GM12864 (cell line): Measurements from ENCODE around the gene ASB8.
A peak's percentile ranks its signal among the peaks of the same experiment; 100 is the strongest.
"Not testable (repeated sequence)": the region's sequence is repeated elsewhere in the genome, so short reads cannot be mapped to it uniquely, and the experiment has no call there.

ENCODE experiments used
- DNase-seq: peaks from one replicate; pipeline ENCODE4 v3.0.0-alpha.2; 2011; ENCODE audit warnings: low read depth
- H3K4me3 ChIP-seq: 2 replicates; pipeline ENCODE4 v1.5.1; 2011; ENCODE audit warnings: mild to moderate bottlenecking, low read depth, low read length, control low read depth
- TF ChIP-seq, protein P1 (sequence below): IDR thresholded peaks from 2 replicates; pipeline ENCODE4 v1.5.1; 2011; ENCODE audit warnings: low read depth, mild to moderate bottlenecking, moderate library complexity, low read length, control low read depth, inconsistent platforms; ENCODE audit errors: missing control alignments

Gene ASB8

DNA sequence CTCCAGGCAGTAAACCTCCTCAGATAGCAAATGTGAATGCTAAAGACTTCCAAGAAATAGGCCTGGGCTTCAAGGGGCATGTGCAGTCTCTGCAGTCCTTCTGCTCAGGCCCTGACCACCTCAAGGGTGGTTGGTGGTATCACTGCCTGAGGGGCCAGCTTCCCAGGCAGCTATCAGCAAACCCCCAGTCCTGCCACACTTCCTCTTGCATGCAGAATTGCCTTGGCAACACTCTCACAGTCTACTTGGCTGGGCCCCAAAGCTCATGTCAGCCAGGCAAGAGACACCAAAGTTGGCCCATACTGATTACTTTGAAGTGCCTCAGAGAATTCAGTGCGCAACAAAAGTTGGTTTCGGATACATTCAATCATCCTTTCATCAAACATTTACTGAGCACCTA, 3.5 kb upstream of the ASB8 start:
- no peak for DNase-seq
- no peak overlapping the region for H3K4me3 ChIP-seq
- TF ChIP-seq, protein P1, sequence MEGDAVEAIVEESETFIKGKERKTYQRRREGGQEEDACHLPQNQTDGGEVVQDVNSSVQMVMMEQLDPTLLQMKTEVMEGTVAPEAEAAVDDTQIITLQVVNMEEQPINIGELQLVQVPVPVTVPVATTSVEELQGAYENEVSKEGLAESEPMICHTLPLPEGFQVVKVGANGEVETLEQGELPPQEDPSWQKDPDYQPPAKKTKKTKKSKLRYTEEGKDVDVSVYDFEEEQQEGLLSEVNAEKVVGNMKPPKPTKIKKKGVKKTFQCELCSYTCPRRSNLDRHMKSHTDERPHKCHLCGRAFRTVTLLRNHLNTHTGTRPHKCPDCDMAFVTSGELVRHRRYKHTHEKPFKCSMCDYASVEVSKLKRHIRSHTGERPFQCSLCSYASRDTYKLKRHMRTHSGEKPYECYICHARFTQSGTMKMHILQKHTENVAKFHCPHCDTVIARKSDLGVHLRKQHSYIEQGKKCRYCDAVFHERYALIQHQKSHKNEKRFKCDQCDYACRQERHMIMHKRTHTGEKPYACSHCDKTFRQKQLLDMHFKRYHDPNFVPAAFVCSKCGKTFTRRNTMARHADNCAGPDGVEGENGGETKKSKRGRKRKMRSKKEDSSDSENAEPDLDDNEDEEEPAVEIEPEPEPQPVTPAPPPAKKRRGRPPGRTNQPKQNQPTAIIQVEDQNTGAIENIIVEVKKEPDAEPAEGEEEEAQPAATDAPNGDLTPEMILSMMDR = no peak

DNA sequence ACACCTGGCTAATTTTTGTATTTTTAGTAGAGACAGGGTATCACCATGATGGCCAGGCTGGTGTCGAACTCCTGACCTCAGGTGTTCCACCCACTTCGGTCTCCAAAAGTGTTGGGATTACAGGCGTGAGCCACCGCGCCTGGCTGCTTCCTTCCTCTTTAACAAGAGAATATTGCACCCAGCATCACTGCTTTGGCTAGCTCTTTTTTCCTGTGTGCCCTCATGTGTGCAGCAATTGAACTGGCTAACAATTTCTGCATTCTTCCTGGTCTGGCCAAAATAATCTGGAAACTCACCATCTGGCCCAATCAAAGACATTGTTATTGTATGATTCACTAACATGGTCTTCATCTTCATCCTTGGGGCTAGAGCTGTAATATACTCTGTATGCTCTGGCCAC, 2.7 kb upstream of the ASB8 start:
- no peak for DNase-seq

DNA sequence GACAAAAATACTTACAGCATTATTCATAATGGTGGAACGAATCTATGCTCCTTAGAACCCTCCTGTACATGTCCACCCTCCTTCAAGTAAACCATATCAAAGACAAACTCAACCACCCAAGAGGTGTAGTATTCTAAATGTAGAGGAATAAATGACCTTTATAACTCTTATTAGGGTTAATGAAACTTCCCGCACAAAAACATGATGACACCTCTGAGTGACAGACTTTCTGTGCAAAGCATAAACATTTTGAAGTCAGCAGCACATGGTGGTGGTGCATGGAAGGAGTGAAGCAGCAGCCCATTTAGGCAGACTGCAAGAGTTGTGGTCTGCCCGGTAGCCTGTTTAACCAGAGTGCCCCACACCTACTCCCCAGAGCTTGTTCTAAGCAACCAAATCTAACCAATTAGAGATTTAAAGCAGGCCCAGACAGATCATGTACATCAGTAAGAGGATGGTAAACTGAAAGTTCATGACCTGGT, 615 bp upstream of the ASB8 start:
- no peak for DNase-seq
- TF ChIP-seq, protein P1 = no peak
- peak overlapping the region; percentile 95 for H3K4me3 ChIP-seq

More for the DNA sequence above, 2.7 kb upstream of the ASB8 start:
- TF ChIP-seq, protein P1 = no peak
- no peak overlapping the region for H3K4me3 ChIP-seq

DNA sequence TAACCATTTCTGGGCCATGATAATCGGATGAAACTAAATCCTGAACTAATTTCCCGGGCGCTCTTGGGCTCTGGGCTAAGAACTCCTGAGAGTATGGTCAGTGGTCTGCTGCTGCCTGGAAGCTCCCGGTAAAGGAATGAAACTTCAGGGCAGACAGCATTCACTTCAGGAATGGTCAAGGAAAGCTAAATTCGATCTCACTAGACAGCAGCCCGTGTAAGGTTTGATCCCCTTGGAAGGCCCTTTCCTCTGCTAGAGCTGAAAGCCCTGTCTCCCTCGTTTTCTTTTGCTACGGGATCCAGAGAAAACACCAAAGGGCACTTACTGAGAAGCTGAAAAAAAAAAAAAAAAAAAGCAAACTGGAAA, 680 bp downstream of the ASB8 start:
- DNase-seq = no peak
- TF ChIP-seq, protein P1 = no peak
- H3K4me3 ChIP-seq = peak overlapping the region; percentile 95

DNA sequence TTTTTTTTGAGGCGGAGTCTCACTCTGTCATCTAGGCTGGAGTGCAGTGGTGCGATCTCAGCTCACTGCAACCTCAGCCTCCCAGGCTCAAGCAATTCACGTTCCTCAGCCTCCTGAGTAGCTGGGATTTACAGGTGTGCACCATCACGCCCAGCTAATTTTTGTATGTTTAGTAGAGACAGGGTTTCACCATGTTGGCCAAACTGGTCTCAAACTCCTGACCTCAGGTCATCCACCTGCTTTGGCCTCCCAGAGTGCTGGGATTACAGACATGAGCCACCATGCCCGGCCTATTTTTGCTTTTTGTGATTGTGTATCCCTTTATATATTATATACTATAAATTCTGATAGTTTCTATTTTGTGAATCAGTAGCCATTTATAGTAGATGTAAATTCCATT, 1.5 kb downstream of the ASB8 start:
- not testable (repeated sequence) for H3K4me3 ChIP-seq, DNase-seq

DNA sequence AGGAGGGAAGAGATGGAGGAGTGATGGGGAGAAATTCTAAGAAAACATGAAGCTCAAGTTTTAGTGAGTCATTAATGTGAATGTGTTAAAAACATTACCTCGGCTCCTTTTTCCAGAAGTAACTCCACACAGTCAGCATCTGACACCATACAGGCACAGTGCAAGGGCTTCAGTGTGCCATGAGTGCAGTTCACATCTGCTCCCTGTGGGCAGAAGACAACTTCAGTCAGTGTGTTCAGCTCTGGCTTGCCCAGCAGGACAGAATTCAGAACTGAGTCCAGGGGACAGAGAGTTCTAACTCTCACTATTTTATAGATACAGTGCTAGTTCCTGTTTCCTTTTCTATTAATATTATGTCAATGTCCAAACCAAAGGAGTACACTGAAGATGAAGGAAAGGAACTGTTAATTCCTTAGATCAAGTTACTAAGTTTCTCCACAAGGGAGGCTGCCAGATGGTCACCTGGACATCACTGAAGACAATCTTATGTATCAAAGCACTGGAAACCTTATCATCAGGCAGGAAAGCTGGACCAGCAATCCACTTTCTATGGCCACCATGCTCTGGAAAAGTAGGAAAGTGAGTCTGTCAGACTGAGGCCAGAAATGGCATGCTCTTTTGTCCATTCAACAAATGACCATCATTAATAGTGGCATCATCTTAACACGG, 6.1 kb downstream of the ASB8 start:
- TF ChIP-seq, protein P1 = no peak
- H3K4me3 ChIP-seq = no peak overlapping the region
- no peak for DNase-seq

DNA sequence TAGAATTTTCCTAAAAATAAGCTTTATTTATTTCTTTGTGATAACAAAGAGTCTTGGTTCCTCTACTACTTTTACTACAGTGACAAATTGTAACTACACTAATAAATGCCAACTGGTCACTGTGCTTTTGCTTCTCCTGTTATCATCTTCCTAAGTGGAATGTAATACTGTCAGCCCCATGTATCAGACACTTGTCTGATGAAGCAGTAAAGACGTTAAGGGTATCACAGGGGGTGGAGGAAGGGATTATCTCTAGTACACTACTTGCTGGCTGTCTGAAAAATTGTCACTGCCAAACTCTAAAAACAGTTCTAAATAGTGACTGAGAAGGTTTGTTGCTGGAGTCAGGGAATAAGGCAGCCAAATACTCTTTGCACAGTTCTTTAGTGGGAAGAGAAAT, 11.3 kb downstream of the ASB8 start:
- H3K4me3 ChIP-seq = no peak overlapping the region
- TF ChIP-seq, protein P1 = no peak
- DNase-seq = no peak
